SK-N-SH treated with all-trans-retinoic acid at 6 μM for 48 hours (cell line): Measurements from ENCODE around the gene INAFM1.

Source experiments
- ATAC-seq: fragments of 200-7000 bp; cut with Tn5 transposase; 3 replicates; pipeline ENCODE4 v1.9.1; 2020; ENCODE audit warnings: mild to moderate bottlenecking, moderate library complexity
- ARNTL ChIP-seq: fragments of 450-650 bp; formaldehyde crosslinking; IDR thresholded peaks from 2 replicates; pipeline ENCODE4 v1.5.0; 2020; ENCODE audit warnings: low read depth, mild to moderate bottlenecking, moderate library complexity, borderline replicate concordance
- BACH2 ChIP-seq: fragments of 250-450 bp; sonication (Bioruptor Pico); IDR thresholded peaks from 2 replicates; pipeline ENCODE4 v1.9.0; 2021; ENCODE audit warnings: mild to moderate bottlenecking, borderline replicate concordance
- CSDC2 ChIP-seq: fragments of 250-450 bp; sonication (Bioruptor Pico); IDR thresholded peaks from 2 replicates; pipeline ENCODE4 v1.5.0; 2020; ENCODE audit warnings: mild to moderate bottlenecking, moderate library complexity
- ESRRG ChIP-seq: fragments of 250-450 bp; sonication (Bioruptor Pico); IDR thresholded peaks from 2 replicates; pipeline ENCODE4 v1.6.1; 2021; ENCODE audit warnings: mild to moderate bottlenecking
- GLIS3 ChIP-seq: fragments of 250-450 bp; sonication (Bioruptor Pico); IDR thresholded peaks from 2 replicates; pipeline ENCODE4 v1.5.0; 2020; ENCODE audit warnings: mild to moderate bottlenecking, moderate library complexity
- ISL1 ChIP-seq: fragments of 250-450 bp; sonication (Bioruptor Pico); IDR thresholded peaks from 2 replicates; pipeline ENCODE4 v2.1.2; 2022; ENCODE audit warnings: mild to moderate bottlenecking, moderate library complexity
- PPARA ChIP-seq: fragments of 250-450 bp; sonication (Bioruptor Pico); IDR thresholded peaks from 2 replicates; pipeline ENCODE4 v1.5.0; 2020; ENCODE audit warnings: mild to moderate bottlenecking, borderline replicate concordance
- RARB ChIP-seq: fragments of 250-450 bp; sonication (Bioruptor Pico); IDR thresholded peaks from 2 replicates; pipeline ENCODE4 v1.8.0; 2021; ENCODE audit warnings: mild to moderate bottlenecking, moderate library complexity
- SNAI2 ChIP-seq: fragments of 250-450 bp; sonication (Bioruptor Pico); IDR thresholded peaks from 2 replicates; pipeline ENCODE4 v1.5.0; 2020; ENCODE audit warnings: mild to moderate bottlenecking, moderate library complexity
- TOX ChIP-seq: fragments of 250-450 bp; sonication (Bioruptor Pico); IDR thresholded peaks from 2 replicates; pipeline ENCODE4 v1.8.0; 2021; ENCODE audit warnings: mild to moderate bottlenecking, moderate library complexity, borderline replicate concordance
- ZC3H10 ChIP-seq: fragments of 250-450 bp; sonication (Bioruptor Pico); IDR thresholded peaks from 2 replicates; pipeline ENCODE4 v1.5.1; 2021; ENCODE audit warnings: mild to moderate bottlenecking, moderate library complexity
- ZFP30 ChIP-seq: fragments of 450-650 bp; formaldehyde crosslinking; IDR thresholded peaks from 2 replicates; pipeline ENCODE4 v1.5.0; 2022; ENCODE audit warnings: mild to moderate bottlenecking, moderate library complexity
- ZNF565 ChIP-seq: fragments of 450-650 bp; formaldehyde crosslinking; conservative IDR thresholded peaks from 2 replicates; pipeline ENCODE4 v1.5.0; 2020; ENCODE audit warnings: low read depth, mild to moderate bottlenecking, moderate library complexity
- ZNF70 ChIP-seq: fragments of 450-650 bp; formaldehyde crosslinking; IDR thresholded peaks from 2 replicates; pipeline ENCODE4 v1.5.0; 2020; ENCODE audit warnings: mild to moderate bottlenecking, moderate library complexity
- ZNF8 ChIP-seq: fragments of 450-650 bp; formaldehyde crosslinking; IDR thresholded peaks from 2 replicates; pipeline ENCODE4 v1.5.0; 2020; ENCODE audit warnings: mild to moderate bottlenecking, moderate library complexity
- TF ChIP-seq, protein P1 (sequence below): fragments of 250-450 bp; sonication (Bioruptor Pico); IDR thresholded peaks from 2 replicates; pipeline ENCODE4 v1.8.0; 2020; ENCODE audit warnings: mild to moderate bottlenecking, moderate library complexity, borderline replicate concordance
- TF ChIP-seq, protein P2 (sequence below): fragments of 250-450 bp; sonication (Bioruptor Pico); IDR thresholded peaks from 2 replicates; pipeline ENCODE4 v1.5.1; 2021; ENCODE audit warnings: mild to moderate bottlenecking, moderate library complexity
- TF ChIP-seq, protein P3 (sequence below): fragments of 250-450 bp; sonication (Bioruptor Pico); IDR thresholded peaks from 2 replicates; pipeline ENCODE4 v1.5.1; 2020; ENCODE audit warnings: low read depth, mild to moderate bottlenecking, moderate library complexity
- TF ChIP-seq, protein P4 (sequence below): fragments of 250-450 bp; sonication (Bioruptor Pico); IDR thresholded peaks from 2 replicates; pipeline ENCODE4 v1.5.0; 2020; ENCODE audit warnings: mild to moderate bottlenecking, moderate library complexity

Gene INAFM1

DNA sequence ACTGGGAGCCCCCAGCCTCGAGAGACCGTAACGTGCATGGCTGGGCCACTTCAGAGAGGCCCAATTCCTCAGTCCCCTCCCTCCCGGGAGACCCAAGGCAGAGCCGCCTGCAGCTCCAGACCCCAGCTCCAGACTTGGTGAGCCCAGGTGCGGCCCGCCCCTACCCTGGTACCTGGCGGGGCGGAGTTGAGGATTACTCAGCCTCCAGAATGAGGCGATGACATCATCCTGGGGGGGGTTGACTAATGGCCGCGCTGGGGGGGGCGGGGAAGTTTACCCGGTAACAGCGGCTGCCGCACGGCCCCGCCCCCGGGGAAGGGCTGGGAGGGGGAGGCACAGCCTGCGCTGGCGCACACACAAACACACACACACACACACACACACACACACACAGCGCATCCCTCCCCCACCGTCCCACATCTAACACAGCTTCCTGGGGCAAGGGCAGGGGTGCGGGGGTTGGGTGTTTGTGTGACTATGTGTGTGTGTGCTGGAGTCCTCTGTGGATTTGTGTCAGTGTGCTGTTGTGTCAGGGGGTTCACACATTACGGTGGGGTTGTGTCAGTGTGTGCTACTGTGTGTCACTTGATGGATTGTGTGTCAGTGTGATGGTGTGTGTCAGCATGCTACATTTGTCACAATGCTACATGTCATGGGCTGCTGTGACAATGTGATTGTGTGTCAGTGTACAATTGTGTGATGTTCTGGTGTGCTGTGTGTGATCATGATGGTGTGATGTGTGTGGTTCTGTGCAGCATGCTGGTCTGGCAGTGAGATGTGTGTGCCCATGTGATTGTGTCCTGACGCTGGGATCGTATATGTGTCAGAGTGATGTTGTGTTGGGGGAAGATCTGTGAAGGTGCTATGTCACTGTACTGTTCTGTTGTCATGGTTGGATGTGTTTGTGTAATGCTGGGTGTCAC, 33.4 kb upstream of the INAFM1 start:
- peak; percentile 5; the same call in 2 of the 3 replicates for ATAC-seq
- TF ChIP-seq, protein P1, sequence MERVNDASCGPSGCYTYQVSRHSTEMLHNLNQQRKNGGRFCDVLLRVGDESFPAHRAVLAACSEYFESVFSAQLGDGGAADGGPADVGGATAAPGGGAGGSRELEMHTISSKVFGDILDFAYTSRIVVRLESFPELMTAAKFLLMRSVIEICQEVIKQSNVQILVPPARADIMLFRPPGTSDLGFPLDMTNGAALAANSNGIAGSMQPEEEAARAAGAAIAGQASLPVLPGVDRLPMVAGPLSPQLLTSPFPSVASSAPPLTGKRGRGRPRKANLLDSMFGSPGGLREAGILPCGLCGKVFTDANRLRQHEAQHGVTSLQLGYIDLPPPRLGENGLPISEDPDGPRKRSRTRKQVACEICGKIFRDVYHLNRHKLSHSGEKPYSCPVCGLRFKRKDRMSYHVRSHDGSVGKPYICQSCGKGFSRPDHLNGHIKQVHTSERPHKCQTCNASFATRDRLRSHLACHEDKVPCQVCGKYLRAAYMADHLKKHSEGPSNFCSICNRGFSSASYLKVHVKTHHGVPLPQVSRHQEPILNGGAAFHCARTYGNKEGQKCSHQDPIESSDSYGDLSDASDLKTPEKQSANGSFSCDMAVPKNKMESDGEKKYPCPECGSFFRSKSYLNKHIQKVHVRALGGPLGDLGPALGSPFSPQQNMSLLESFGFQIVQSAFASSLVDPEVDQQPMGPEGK = peak; percentile 50; the same call in 1 of the 2 replicates
- no peak for TF ChIP-seq ARNTL (CRISPR knock-in tag)

DNA sequence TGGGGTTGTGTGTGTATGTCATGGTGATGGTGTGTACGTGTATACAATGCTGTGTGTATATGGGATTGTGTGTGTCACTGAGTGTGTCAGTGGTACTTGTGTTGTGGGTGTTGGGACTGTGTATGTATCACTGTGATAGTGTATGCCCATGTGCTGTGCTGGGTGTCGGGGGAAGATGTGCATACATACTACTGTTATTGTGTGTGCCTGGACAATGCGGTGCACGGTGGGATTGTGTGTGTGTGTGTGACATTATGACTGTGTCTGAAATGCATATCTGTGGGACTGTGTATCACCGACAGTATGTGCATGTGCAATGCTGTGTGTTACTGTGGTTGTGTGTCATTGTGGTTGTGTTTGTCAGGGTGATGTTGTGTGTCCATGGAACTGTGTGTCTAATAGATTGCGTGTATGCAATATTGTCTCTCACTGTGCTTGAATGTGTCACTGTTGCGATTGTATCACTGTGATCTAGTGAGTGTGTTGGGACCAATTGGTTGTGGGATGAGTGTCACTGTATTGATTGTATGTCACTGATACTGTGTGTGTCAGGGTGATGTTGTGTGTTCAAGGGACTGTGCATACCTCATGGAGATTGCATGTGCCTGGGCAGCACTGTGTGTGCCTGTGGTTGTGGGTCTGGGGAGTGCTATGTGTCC, 32.6 kb upstream of the INAFM1 start:
- ATAC-seq = no peak
- no peak for TF ChIP-seq SNAI2 (CRISPR knock-in tag)
- no peak for TF ChIP-seq ZC3H10 (CRISPR knock-in tag)
- TF ChIP-seq RARB (CRISPR knock-in tag) = no peak
- no peak for TF ChIP-seq ESRRG (CRISPR knock-in tag)
- TF ChIP-seq CSDC2 (CRISPR knock-in tag) = no peak

DNA sequence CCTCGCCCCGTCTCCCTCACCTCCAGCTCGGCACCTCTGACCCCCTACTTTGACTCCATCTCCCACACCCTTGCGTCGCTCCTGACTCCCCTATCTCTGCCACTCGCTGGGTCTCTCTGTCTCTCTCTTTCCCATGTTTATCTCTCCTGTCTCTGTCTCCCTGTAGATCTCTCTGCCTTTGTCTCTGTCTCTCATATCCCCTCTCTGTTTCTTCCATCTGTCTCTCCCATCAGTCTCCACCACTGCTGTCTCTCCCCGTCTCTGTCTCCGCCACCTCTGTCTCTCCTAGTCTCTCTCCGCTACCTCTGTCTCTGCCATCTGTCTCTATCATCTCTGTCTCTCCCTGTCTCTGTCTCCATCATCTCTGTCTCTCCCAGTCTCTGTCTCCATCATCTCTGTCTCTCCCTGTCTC, 31.3 kb upstream of the INAFM1 start:
- TF ChIP-seq, protein P2, sequence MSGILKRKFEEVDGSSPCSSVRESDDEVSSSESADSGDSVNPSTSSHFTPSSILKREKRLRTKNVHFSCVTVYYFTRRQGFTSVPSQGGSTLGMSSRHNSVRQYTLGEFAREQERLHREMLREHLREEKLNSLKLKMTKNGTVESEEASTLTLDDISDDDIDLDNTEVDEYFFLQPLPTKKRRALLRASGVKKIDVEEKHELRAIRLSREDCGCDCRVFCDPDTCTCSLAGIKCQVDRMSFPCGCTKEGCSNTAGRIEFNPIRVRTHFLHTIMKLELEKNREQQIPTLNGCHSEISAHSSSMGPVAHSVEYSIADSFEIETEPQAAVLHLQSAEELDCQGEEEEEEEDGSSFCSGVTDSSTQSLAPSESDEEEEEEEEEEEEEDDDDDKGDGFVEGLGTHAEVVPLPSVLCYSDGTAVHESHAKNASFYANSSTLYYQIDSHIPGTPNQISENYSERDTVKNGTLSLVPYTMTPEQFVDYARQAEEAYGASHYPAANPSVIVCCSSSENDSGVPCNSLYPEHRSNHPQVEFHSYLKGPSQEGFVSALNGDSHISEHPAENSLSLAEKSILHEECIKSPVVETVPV = no peak
- TF ChIP-seq TOX (CRISPR knock-in tag) = no peak
- TF ChIP-seq, protein P3, sequence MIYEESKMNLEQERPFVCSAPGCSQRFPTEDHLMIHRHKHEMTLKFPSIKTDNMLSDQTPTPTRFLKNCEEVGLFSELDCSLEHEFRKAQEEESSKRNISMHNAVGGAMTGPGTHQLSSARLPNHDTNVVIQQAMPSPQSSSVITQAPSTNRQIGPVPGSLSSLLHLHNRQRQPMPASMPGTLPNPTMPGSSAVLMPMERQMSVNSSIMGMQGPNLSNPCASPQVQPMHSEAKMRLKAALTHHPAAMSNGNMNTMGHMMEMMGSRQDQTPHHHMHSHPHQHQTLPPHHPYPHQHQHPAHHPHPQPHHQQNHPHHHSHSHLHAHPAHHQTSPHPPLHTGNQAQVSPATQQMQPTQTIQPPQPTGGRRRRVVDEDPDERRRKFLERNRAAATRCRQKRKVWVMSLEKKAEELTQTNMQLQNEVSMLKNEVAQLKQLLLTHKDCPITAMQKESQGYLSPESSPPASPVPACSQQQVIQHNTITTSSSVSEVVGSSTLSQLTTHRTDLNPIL = no peak
- TF ChIP-seq BACH2 (CRISPR knock-in tag) = no peak
- TF ChIP-seq ZC3H10 (CRISPR knock-in tag) = no peak
- TF ChIP-seq GLIS3 (CRISPR knock-in tag) = no peak
- TF ChIP-seq, protein P1 = no peak
- TF ChIP-seq ZNF565 (CRISPR knock-in tag) = no peak
- TF ChIP-seq, protein P4, sequence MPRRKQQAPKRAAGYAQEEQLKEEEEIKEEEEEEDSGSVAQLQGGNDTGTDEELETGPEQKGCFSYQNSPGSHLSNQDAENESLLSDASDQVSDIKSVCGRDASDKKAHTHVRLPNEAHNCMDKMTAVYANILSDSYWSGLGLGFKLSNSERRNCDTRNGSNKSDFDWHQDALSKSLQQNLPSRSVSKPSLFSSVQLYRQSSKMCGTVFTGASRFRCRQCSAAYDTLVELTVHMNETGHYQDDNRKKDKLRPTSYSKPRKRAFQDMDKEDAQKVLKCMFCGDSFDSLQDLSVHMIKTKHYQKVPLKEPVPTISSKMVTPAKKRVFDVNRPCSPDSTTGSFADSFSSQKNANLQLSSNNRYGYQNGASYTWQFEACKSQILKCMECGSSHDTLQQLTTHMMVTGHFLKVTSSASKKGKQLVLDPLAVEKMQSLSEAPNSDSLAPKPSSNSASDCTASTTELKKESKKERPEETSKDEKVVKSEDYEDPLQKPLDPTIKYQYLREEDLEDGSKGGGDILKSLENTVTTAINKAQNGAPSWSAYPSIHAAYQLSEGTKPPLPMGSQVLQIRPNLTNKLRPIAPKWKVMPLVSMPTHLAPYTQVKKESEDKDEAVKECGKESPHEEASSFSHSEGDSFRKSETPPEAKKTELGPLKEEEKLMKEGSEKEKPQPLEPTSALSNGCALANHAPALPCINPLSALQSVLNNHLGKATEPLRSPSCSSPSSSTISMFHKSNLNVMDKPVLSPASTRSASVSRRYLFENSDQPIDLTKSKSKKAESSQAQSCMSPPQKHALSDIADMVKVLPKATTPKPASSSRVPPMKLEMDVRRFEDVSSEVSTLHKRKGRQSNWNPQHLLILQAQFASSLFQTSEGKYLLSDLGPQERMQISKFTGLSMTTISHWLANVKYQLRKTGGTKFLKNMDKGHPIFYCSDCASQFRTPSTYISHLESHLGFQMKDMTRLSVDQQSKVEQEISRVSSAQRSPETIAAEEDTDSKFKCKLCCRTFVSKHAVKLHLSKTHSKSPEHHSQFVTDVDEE (CRISPR knock-in tag) = no peak
- TF ChIP-seq ZNF8 = no peak
- no peak for TF ChIP-seq ARNTL (CRISPR knock-in tag)
- no peak for TF ChIP-seq ISL1 (CRISPR knock-in tag)
- no peak for TF ChIP-seq PPARA (CRISPR knock-in tag)
- TF ChIP-seq ZFP30 = no peak
- TF ChIP-seq ZNF70 = no peak
- no peak for ATAC-seq
